DND-41 (cell line): ENCODE data around the gene CLTB.

Experiments used
- ATAC-seq: fragments of 200-7000 bp; cut with Tn5 transposase; 3 replicates; pipeline ENCODE4 v1.9.1; 2021; ENCODE audit warnings: low read depth; ENCODE audit not compliant: insufficient read depth
- DNase-seq: peaks from one replicate; pipeline ENCODE4 v3.0.0-alpha.2; 2020
- H2AFZ ChIP-seq: 2 replicates; pipeline ENCODE4 v1.6.0; 2012; ENCODE audit warnings: low read depth, low read length
- H3K27ac ChIP-seq: 2 replicates; pipeline ENCODE4 v1.5.1; 2012; ENCODE audit warnings: low read length, inconsistent platforms
- H3K27me3 ChIP-seq: fragments of 200-600 bp; sonication (generic); 2 replicates; pipeline ENCODE4 v1.6.0; 2012; ENCODE audit warnings: low read length, mild to moderate bottlenecking, inconsistent platforms; ENCODE audit not compliant: insufficient read depth, poor library complexity
- H3K36me3 ChIP-seq: 2 replicates; pipeline ENCODE4 v1.5.1; 2012; ENCODE audit warnings: low read length, inconsistent platforms; ENCODE audit not compliant: insufficient read depth
- H3K4me1 ChIP-seq: 2 replicates; pipeline ENCODE4 v1.5.1; 2012; ENCODE audit warnings: mild to moderate bottlenecking, low read length; ENCODE audit not compliant: insufficient read depth
- H3K4me2 ChIP-seq: 2 replicates; pipeline ENCODE4 v1.6.0; 2012; ENCODE audit warnings: mild to moderate bottlenecking, moderate library complexity, low read length, inconsistent platforms; ENCODE audit not compliant: insufficient read depth
- H3K4me3 ChIP-seq, 2 experiments: fragments of 200-600 bp in 1 of 2; shearing (Covaris generic) in 1 of 2; 2 replicates each; pipeline ENCODE4 v1.5.1; 2012 to 2016; ENCODE audit warnings: inconsistent platforms in 2 of 2, low read length in 2 of 2, mild to moderate bottlenecking in 2 of 2, low read depth in 1 of 2, moderate library complexity in 1 of 2
- H3K79me2 ChIP-seq: 2 replicates; pipeline ENCODE4 v1.6.0; 2012; ENCODE audit warnings: low read length, inconsistent platforms; ENCODE audit not compliant: insufficient read depth
- H3K9ac ChIP-seq: 2 replicates; pipeline ENCODE4 v1.6.0; 2012; ENCODE audit warnings: low read depth, mild to moderate bottlenecking, inconsistent platforms, low read length, moderate library complexity
- H3K9me3 ChIP-seq: 2 replicates; pipeline ENCODE4 v1.5.1; 2012; ENCODE audit warnings: low read length, moderate library complexity, mild to moderate bottlenecking, inconsistent platforms; ENCODE audit not compliant: insufficient read depth, severe bottlenecking
- H4K20me1 ChIP-seq: 2 replicates; pipeline ENCODE4 v1.6.0; 2012; ENCODE audit warnings: low read length; ENCODE audit not compliant: insufficient read depth
- EZH2 ChIP-seq: IDR thresholded peaks from 3 replicates; pipeline ENCODE4 v1.6.1; 2012; ENCODE audit warnings: borderline replicate concordance, low read depth, mild to moderate bottlenecking, moderate library complexity, low read length, inconsistent platforms; ENCODE audit not compliant: severe bottlenecking
- TF ChIP-seq, protein P1 (sequence below): IDR thresholded peaks from 2 replicates; pipeline ENCODE4 v1.5.1; 2012; ENCODE audit warnings: borderline replicate concordance, low read length, moderate library complexity, mild to moderate bottlenecking; ENCODE audit not compliant: poor library complexity, severe bottlenecking; ENCODE audit errors: extremely low read depth

Gene CLTB

DNA sequence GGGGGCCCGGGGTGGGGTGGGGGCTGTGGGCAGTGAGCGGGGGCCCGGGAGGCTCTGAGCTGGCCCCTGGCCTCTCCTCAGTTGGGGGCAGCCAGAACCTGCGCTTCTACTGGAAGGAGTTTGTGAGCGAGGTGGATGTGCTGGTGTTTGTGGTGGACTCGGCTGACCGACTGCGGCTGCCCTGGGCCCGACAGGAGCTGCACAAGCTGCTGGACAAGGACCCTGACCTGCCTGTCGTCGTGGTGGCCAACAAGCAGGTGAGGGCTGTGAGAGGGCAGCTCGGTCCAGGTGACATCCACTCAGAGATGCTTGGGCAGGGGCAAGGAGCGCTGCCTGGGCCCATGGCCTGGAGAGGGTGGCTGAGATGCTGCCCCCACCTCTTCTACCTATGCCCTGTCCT is 47.6 kb downstream of the CLTB start:
- no peak for ATAC-seq
- Histone ChIP-seq H3K36me3 (no peaks in the 10 kb centered on the region), H3K79me2 (no peaks in the 10 kb centered on the region), H3K9ac (no peak overlapping the region), H4K20me1 (no peaks in the 10 kb centered on the region), H3K9me3 (no peaks in the 10 kb centered on the region), H3K4me2 (no peak overlapping the region), H3K27ac (no peak overlapping the region), H3K4me1 (no peaks in the 10 kb centered on the region), H3K4me3 (no peak overlapping the region), H3K27me3 (no peaks in the 10 kb centered on the region), H2AFZ (no peak overlapping the region)
- no peak for TF ChIP-seq EZH2
- no peak for DNase-seq

DNA sequence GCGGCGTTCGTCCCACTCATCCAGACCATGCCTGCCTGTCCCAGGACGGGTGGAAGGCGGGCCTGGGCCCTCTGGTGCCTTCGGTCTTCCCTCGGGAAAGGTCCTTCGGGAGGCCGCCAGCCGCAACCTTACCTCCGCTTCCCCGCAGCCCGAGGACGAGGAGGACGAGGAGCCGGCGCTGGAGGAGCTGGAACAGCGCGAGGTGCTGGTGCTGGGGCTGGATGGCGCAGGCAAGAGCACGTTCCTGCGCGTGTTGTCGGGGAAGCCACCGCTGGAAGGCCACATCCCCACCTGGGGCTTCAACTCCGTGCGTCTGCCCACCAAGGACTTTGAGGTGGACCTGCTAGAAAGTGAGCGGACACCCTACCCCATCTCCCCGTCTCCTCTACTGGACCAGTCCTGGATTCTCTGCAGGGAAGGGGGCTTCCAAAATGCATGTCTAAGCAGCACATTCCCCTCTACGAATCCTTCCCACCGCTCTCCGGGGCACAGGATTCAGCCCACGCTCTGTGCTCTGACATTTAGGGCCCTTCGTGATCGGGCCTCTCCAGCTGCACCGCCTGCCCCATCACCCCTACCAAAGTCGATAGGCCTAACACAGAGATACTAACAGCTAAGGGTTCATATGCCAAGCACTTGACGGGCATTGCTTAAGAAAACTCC is 50.0 kb downstream of the CLTB start:
- TF ChIP-seq, protein P1, sequence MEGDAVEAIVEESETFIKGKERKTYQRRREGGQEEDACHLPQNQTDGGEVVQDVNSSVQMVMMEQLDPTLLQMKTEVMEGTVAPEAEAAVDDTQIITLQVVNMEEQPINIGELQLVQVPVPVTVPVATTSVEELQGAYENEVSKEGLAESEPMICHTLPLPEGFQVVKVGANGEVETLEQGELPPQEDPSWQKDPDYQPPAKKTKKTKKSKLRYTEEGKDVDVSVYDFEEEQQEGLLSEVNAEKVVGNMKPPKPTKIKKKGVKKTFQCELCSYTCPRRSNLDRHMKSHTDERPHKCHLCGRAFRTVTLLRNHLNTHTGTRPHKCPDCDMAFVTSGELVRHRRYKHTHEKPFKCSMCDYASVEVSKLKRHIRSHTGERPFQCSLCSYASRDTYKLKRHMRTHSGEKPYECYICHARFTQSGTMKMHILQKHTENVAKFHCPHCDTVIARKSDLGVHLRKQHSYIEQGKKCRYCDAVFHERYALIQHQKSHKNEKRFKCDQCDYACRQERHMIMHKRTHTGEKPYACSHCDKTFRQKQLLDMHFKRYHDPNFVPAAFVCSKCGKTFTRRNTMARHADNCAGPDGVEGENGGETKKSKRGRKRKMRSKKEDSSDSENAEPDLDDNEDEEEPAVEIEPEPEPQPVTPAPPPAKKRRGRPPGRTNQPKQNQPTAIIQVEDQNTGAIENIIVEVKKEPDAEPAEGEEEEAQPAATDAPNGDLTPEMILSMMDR = no peak
- no peak for TF ChIP-seq EZH2
- Histone ChIP-seq H4K20me1 (no peaks in the 10 kb centered on the region), H3K4me2 (no peak overlapping the region), H3K79me2 (peaks cover 2% of the 10 kb centered on the region), H3K27ac (no peak overlapping the region), H3K9me3 (no peaks in the 10 kb centered on the region), H3K4me3 (no peak overlapping the region), H3K27me3 (no peaks in the 10 kb centered on the region), H2AFZ (no peak overlapping the region), H3K4me1 (peaks cover 10% of the 10 kb centered on the region), H3K36me3 (no peaks in the 10 kb centered on the region; the same call in 1 of the 2 replicates), H3K9ac (no peak overlapping the region)
- DNase-seq (no peak), ATAC-seq (no peak)

DNA sequence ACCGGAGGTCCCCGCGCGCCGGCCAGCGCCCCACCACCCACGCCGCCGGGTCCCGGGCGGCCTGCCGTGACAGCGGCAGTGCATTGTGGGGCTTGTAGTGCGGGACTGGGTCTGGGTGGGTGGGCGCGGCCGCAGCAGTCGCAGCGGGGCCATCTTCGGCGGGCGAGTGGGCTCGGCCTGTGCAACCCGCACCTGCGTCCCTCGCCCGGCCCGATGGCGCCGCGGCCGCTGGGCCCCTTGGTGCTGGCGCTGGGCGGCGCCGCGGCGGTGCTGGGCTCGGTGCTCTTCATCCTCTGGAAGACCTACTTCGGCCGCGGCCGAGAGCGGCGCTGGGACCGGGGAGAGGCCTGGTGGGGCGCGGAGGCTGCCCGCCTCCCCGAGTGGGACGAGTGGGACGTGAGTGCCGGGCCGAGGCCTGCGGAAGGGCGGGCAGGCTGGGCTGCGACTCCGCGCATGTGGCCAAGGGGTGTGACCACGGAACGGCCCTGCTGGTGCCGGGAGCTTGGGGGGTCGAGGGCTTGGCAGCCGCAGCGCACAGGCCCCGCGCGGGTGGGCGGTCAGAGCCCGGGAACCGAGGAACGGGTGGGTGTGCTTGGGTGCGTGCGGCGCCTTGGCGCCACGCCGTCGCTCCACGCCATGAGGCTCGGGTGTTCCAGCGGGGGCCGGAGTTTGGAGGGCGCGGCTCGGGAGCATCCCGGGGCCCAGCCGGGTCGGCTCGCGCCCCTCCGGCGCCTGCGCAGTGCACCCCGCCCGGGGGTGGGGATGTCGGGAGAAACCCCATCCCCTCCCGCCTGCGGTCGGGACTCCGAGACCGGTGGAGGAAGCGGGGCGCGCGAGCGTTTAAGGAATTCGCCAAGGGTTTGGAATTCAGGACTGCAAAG is 50.7 kb downstream of the CLTB start, which contains the start of gene ARL10:
ARL10 (plus strand) TSS at position 137 of the 881 bp plus-strand sequence; CDS start at position 214, 77 bp downstream.
- H4K20me1 ChIP-seq = peaks cover 5% of the 10 kb centered on the region; the same call in 1 of the 2 replicates
- DNase-seq (no peak), ATAC-seq (no peak)
- no peak within 1 kb of the TSS for H3K4me3 ChIP-seq
- H3K4me1 ChIP-seq = peaks cover 15% of the 10 kb centered on the region
- peaks cover 10% of the 10 kb centered on the region for H3K79me2 ChIP-seq
- no peaks in the 10 kb centered on the region for H3K9me3 ChIP-seq
- H3K36me3 ChIP-seq = peaks cover 4% of the 10 kb centered on the region; the same call in 1 of the 2 replicates
- H3K4me2 ChIP-seq = no peak within 1 kb of the TSS
- no peak within 1 kb of the TSS for H3K27ac ChIP-seq
- H3K27me3 ChIP-seq = no peaks in the 10 kb centered on the region
- no peak for TF ChIP-seq EZH2
- TF ChIP-seq, protein P1 = no peak
- H2AFZ ChIP-seq = no peak within 1 kb of the TSS
- no peak within 1 kb of the TSS for H3K9ac ChIP-seq

DNA sequence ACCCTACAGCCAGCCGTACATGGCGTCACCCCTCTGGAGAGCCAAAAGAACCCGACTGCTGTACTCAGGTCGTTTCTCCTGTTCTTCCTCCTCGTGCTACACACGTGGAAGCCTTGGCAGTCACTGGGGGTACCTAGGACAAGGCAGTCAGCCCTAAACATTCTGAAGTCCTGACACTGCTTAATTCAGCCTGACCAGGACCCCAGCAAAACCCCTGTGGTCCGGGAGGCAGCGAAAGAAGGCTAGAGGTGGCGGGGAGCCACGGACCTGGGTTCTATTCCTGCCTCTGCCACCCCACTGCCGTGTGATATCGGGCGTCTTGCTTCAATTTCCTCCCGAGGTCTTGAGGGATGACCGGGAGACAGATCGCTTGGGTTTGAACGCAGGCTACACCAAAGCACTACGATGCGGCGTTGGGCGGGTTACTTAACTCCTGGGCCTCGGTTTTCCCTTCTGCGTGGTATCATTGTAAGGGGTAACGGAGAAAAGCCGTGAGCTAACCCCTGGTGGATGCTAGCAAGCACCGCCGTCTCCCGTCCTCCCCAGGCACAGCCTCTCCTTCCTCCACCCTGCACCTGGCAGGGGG is 51.5 kb downstream of the CLTB start:
- H3K27me3 ChIP-seq = no peaks in the 10 kb centered on the region
- TF ChIP-seq EZH2 = no peak
- TF ChIP-seq, protein P1 = no peak
- no peak overlapping the region for H3K27ac ChIP-seq
- no peak overlapping the region for H3K4me3 ChIP-seq
- no peak overlapping the region for H3K4me2 ChIP-seq
- no peak overlapping the region for H3K9ac ChIP-seq
- H3K9me3 ChIP-seq = no peaks in the 10 kb centered on the region
- H3K79me2 ChIP-seq = peaks cover 17% of the 10 kb centered on the region
- DNase-seq (no peak), ATAC-seq (no peak)
- peaks cover 5% of the 10 kb centered on the region; the same call in 1 of the 2 replicates for H4K20me1 ChIP-seq
- no peak overlapping the region for H2AFZ ChIP-seq
- peaks cover 22% of the 10 kb centered on the region for H3K4me1 ChIP-seq
- peaks cover 5% of the 10 kb centered on the region; the same call in 1 of the 2 replicates for H3K36me3 ChIP-seq
